ENCODE measurements around the gene MYO16.

MYO16 gene

GRCh38 chr13:109154146-109154545, 524.7 kb downstream of the MYO16 start:
- H3K9me3 ChIP-seq, result no peaks in the 10 kb centered on the region; the same call in 1 of the 2 replicates
- no peaks in the 10 kb centered on the region for H4K20me1 ChIP-seq
- H3K9ac ChIP-seq, result no peak overlapping the region
- H3K4me2 ChIP-seq, result peak overlapping the region; percentile 38
- H3K4me3 ChIP-seq, result no peak overlapping the region
- H3K27ac ChIP-seq, result no peak overlapping the region
- H3K36me3 ChIP-seq, result no peaks in the 10 kb centered on the region
- H3K4me1 ChIP-seq, result peaks cover 21% of the 10 kb centered on the region
- H3K27me3 ChIP-seq, result no peaks in the 10 kb centered on the region
- no peak for TF ChIP-seq Cebpa-rat (IDR thresholded peaks at IDR 0.05)

GRCh38 chr13:109154546-109154945, 525.1 kb downstream of the MYO16 start:
- Histone ChIP-seq H3K4me1 (peaks cover 22% of the 10 kb centered on the region), H3K4me3 (no peak overlapping the region), H4K20me1 (no peaks in the 10 kb centered on the region), H3K27ac (no peak overlapping the region; the same call in 1 of the 2 replicates), H3K9ac (no peak overlapping the region), H3K27me3 (no peaks in the 10 kb centered on the region), H3K9me3 (no peaks in the 10 kb centered on the region; the same call in 1 of the 2 replicates), H3K36me3 (no peaks in the 10 kb centered on the region), H3K4me2 (peak overlapping the region; percentile 38)
- TF ChIP-seq Cebpa-rat (IDR thresholded peaks at IDR 0.05), result no peak

GRCh38 chr13:109154966-109155761, 525.8 kb downstream of the MYO16 start:
- H3K36me3 ChIP-seq, result no peaks in the 10 kb centered on the region
- no peaks in the 10 kb centered on the region; the same call in 1 of the 2 replicates for H3K9me3 ChIP-seq
- peak overlapping the region; percentile 38 for H3K4me2 ChIP-seq
- peak overlapping the region; percentile 2; the same call in 1 of the 2 replicates for H3K27ac ChIP-seq
- H3K4me3 ChIP-seq, result no peak overlapping the region
- no peak for TF ChIP-seq Cebpa-rat (IDR thresholded peaks at IDR 0.05)
- no peaks in the 10 kb centered on the region for H4K20me1 ChIP-seq
- no peak overlapping the region for H3K9ac ChIP-seq
- H3K27me3 ChIP-seq, result no peaks in the 10 kb centered on the region
- peaks cover 28% of the 10 kb centered on the region for H3K4me1 ChIP-seq

- Histone ChIP-seq H3K4me1 (peaks cover 40% of the 10 kb centered on the region), H3K4me2 (no peak overlapping the region), H3K36me3 (no peaks in the 10 kb centered on the region), H3K4me3 (no peak overlapping the region), H3K27me3 (no peaks in the 10 kb centered on the region), H3K27ac (no peak overlapping the region), H3K9ac (no peak overlapping the region), H3K9me3 (no peaks in the 10 kb centered on the region; the same call in 1 of the 2 replicates), H4K20me1 (no peaks in the 10 kb centered on the region)
- no peak for TF ChIP-seq Cebpa-rat (IDR thresholded peaks at IDR 0.05)
These were observed 526.9 kb downstream of the MYO16 start for GRCh38 chr13:109156181-109156935.

GRCh38 chr13:109157275-109157674, 527.9 kb downstream of the MYO16 start:
- no peak overlapping the region for H3K4me3 ChIP-seq
- H3K27ac ChIP-seq, result no peak overlapping the region
- H3K36me3 ChIP-seq, result no peaks in the 10 kb centered on the region
- no peak overlapping the region for H3K4me2 ChIP-seq
- peaks cover 50% of the 10 kb centered on the region for H3K4me1 ChIP-seq
- H3K9me3 ChIP-seq, result no peaks in the 10 kb centered on the region; the same call in 1 of the 2 replicates
- TF ChIP-seq Cebpa-rat (IDR thresholded peaks at IDR 0.05), result no peak
- H3K27me3 ChIP-seq, result no peaks in the 10 kb centered on the region
- H3K9ac ChIP-seq, result no peak overlapping the region
- no peaks in the 10 kb centered on the region for H4K20me1 ChIP-seq

GRCh38 chr13:109158383-109158782, 529.0 kb downstream of the MYO16 start:
- peaks cover 58% of the 10 kb centered on the region for H3K4me1 ChIP-seq
- no peak overlapping the region for H3K27ac ChIP-seq
- H3K4me3 ChIP-seq, result no peak overlapping the region
- no peaks in the 10 kb centered on the region for H3K36me3 ChIP-seq
- no peak overlapping the region for H3K4me2 ChIP-seq
- H3K9me3 ChIP-seq, result no peaks in the 10 kb centered on the region; the same call in 1 of the 2 replicates
- H4K20me1 ChIP-seq, result no peaks in the 10 kb centered on the region
- no peak for TF ChIP-seq Cebpa-rat (IDR thresholded peaks at IDR 0.05)
- H3K27me3 ChIP-seq, result no peaks in the 10 kb centered on the region
- H3K9ac ChIP-seq, result no peak overlapping the region

- Histone ChIP-seq H3K9ac (no peak overlapping the region), H3K4me2 (peak overlapping the region; percentile 69), H3K27ac (no peak overlapping the region), H3K36me3 (no peaks in the 10 kb centered on the region), H3K27me3 (no peaks in the 10 kb centered on the region), H3K4me3 (no peak overlapping the region), H3K4me1 (peaks cover 49% of the 10 kb centered on the region), H3K9me3 (no peaks in the 10 kb centered on the region), H4K20me1 (no peaks in the 10 kb centered on the region)
- TF ChIP-seq Cebpa-rat (IDR thresholded peaks at IDR 0.05), result no peak
These were observed 530.4 kb downstream of the MYO16 start for GRCh38 chr13:109159650-109160309.

GRCh38 chr13:109160357-109160756, 530.9 kb downstream of the MYO16 start:
- no peak overlapping the region for H3K9ac ChIP-seq
- no peaks in the 10 kb centered on the region for H3K36me3 ChIP-seq
- H4K20me1 ChIP-seq, result no peaks in the 10 kb centered on the region
- H3K9me3 ChIP-seq, result no peaks in the 10 kb centered on the region
- no peak overlapping the region for H3K27ac ChIP-seq
- H3K4me3 ChIP-seq, result no peak overlapping the region
- no peaks in the 10 kb centered on the region for H3K27me3 ChIP-seq
- H3K4me2 ChIP-seq, result peak overlapping the region; percentile 69
- TF ChIP-seq Cebpa-rat (IDR thresholded peaks at IDR 0.05), result no peak
- H3K4me1 ChIP-seq, result peaks cover 43% of the 10 kb centered on the region

GRCh38 chr13:109160887-109161669, 531.7 kb downstream of the MYO16 start:
- Histone ChIP-seq H3K4me3 (no peak overlapping the region), H3K4me1 (peaks cover 44% of the 10 kb centered on the region), H3K9ac (no peak overlapping the region), H3K4me2 (peak overlapping the region; percentile 69), H3K27ac (no peak overlapping the region), H3K36me3 (no peaks in the 10 kb centered on the region), H4K20me1 (no peaks in the 10 kb centered on the region), H3K9me3 (no peaks in the 10 kb centered on the region), H3K27me3 (no peaks in the 10 kb centered on the region)
- TF ChIP-seq Cebpa-rat (IDR thresholded peaks at IDR 0.05), result no peak
